Ishikawa (cell line): Measurements from ENCODE around the gene WFIKKN1.

Experiments
- CEBPB ChIP-seq: IDR thresholded peaks from 2 replicates; pipeline ENCODE4 v1.6.1; 2012
- CREB1 ChIP-seq: IDR thresholded peaks from 2 replicates; pipeline ENCODE4 v1.6.1; 2012; ENCODE audit warnings: low read depth
- EGR1 ChIP-seq: IDR thresholded peaks from 2 replicates; pipeline ENCODE4 v1.6.1; 2012
- EP300 ChIP-seq: IDR thresholded peaks from 2 replicates; pipeline ENCODE4 v1.6.1; 2012; ENCODE audit warnings: borderline replicate concordance
- FOXM1 ChIP-seq: IDR thresholded peaks from 2 replicates; pipeline ENCODE4 v1.6.1; 2012; ENCODE audit warnings: low read depth, borderline replicate concordance
- TCF12 ChIP-seq: IDR thresholded peaks from 2 replicates; pipeline ENCODE4 v1.6.1; 2012; ENCODE audit warnings: low read depth
- TEAD4 ChIP-seq: IDR thresholded peaks from 2 replicates; pipeline ENCODE4 v1.6.1; 2012
- YY1 ChIP-seq: IDR thresholded peaks from 2 replicates; pipeline ENCODE4 v1.6.1; 2012; ENCODE audit warnings: low read depth
- ZBTB7A ChIP-seq: IDR thresholded peaks from 2 replicates; pipeline ENCODE4 v1.6.1; 2012; ENCODE audit warnings: low read depth
- TF ChIP-seq, protein P1 (sequence below): IDR thresholded peaks from 2 replicates; pipeline ENCODE4 v1.6.1; 2012
- TF ChIP-seq, protein P2 (sequence below): IDR thresholded peaks from 2 replicates; pipeline ENCODE4 v1.6.1; 2012

DNA sequence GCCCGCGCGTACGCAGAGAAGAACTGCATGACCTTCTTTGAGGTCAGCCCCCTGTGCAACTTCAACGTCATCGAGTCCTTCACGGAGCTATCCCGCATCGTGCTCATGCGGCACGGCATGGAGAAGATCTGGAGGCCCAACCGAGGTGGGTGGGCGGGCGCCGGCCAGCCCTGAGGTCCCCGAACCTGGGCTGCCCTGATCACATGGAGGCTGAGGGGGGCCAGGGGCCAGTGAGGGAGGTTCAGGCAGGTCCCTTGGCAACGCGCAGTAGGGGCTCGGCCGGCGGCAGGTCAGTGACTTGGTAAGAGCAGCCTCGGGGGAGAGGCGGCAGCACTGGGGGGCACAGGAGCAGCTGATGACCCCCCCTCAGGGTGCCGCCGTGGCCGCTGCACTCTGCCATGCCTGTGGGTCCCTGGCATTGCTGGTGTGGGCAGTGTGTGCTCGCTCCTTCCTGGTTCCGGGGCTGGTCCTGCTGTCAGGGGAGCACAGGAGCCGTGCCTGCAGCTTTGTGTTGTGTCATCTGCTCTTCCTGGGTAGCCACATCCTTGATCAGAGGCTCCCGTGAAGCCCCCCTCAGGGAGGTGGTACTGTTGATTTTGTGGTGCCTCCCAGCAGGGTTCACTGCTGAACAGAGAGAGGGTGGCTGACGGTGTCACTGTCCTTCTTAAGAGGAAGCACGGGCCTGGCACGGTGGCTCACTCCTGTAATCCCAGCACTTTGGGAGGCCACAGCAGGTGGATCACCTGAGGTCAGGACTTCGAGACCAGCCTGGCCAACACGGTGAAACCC is 4.6 kb upstream of the WFIKKN1 start:
- TF ChIP-seq EP300 (no peak), TEAD4 (no peak), FOXM1 (no peak), CEBPB (no peak), TCF12 (no peak), YY1 (no peak), EGR1 (no peak), CREB1 (no peak), ZBTB7A (no peak)
- TF ChIP-seq, protein P1, sequence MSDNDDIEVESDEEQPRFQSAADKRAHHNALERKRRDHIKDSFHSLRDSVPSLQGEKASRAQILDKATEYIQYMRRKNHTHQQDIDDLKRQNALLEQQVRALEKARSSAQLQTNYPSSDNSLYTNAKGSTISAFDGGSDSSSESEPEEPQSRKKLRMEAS: no peak
- TF ChIP-seq, protein P2, sequence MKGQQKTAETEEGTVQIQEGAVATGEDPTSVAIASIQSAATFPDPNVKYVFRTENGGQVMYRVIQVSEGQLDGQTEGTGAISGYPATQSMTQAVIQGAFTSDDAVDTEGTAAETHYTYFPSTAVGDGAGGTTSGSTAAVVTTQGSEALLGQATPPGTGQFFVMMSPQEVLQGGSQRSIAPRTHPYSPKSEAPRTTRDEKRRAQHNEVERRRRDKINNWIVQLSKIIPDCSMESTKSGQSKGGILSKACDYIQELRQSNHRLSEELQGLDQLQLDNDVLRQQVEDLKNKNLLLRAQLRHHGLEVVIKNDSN: no peak
